Fibroblast of skin of scalp (primary cell): Measurements from ENCODE around the gene MLX. TPM values are rescaled to one million over a fixed set of nuclear protein-coding genes. Genes with fewer than 3 reads are reported as not detected.
A peak's percentile ranks its signal among the peaks of the same experiment; 100 is the strongest.

Experiments used
- DNase-seq: peaks from one replicate; pipeline ENCODE4 v3.0.0-alpha.2; 2013
- polyA plus RNA-seq, 2 experiments: library from polyadenylated mRNA; unstranded; fragments of 120-200 nt; gene quantifications; one replicate each; pipeline ENCODE4 v1.2.1, GENCODE V29; 2013; ENCODE audit not compliant: insufficient read length in 2 of 2

Gene MLX, protein sequence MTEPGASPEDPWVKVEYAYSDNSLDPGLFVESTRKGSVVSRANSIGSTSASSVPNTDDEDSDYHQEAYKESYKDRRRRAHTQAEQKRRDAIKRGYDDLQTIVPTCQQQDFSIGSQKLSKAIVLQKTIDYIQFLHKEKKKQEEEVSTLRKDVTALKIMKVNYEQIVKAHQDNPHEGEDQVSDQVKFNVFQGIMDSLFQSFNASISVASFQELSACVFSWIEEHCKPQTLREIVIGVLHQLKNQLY
- 43.1 TPM for polyA plus RNA-seq (2013, experiment 1 of 2; ENCODE audit: insufficient read length)
- 39.6 TPM for polyA plus RNA-seq (2013, experiment 2 of 2; ENCODE audit: insufficient read length)

DNA sequence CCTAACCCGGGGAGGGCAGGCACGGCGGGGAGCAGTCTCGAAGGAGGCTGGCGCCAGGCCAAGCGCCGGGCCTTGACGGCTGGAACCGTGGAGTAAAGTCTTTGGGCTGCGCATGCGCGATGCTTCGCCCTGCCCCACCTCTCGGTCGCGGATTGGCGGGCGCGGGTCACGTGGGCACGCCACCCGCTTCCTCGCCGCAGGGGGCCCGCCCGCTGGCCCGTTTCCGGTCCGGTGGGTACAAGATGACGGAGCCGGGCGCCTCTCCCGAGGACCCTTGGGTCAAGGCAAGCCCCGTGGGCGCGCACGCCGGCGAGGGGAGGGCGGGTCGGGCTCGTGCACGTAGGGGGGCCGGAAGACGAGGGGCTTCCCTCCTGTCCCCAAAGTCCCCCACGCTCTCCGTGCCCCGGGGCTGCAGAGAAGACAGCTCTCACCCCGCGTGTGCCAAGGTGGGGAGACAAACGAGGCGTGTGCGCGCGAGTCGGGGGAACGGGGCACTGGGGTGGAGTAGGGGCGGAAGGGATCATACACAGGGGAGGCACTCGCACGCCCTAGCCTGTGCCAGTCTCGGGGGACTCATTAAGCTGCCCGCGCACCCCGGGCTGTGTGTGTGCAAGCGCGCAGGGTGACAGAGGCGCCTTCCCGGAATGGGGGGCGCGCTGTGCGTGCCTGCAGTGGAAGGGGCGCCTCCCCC lies at the start of gene MLX:
MLX (plus strand) TSS at position 218 of the 691 bp plus-strand sequence; CDS start at position 243, 25 bp downstream.
- peak; percentile 93 for DNase-seq

GRCh38 chr17:42517516-42517915 lies 49.4 kb upstream of the MLX start:
- DNase-seq = peak; percentile 97

- DNase-seq = peak; percentile 98
Measured at GRCh38 chr17:42518046-42518754, 48.7 kb upstream of the MLX start.

DNA sequence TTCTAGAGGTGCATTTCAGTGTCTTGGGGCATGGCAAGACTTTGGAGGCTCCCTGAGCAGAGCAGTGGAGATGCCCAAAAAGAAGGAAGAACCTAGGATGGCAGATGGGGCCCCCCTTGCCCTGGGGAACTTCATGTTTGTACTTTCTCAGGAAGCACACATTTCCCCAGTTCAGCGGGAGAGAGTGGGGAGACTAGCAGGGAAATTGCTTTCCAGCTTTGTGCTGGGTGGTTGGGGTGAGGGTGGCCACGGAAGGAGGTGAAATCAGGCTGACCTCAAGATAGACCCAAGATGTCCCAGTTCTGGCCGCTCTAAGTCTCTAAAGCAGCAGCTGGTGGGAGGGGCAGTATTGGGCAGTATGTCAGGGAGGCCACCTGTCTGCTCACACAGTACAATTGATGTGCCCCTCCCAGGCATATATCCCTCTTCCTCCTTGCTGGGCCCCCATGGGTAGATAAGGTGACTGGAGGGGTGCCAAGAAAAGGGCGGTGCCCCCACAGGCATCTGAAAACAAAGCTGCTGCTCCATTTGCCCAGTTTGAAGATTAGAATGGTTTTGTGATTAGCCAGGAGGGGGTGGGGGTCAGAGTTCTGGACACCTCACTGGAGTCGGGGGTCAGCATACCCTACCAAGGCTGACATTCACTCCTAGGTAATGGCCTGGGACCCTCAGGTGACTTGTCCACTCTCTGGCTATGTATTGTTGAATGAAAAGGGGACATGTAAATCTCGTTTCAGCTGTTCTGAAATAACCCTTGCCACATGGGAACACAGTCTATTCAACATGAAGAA lies 48.0 kb upstream of the MLX start:
- peak; percentile 63 for DNase-seq

- peak; percentile 100 for DNase-seq
Measured at GRCh38 chr17:42519546-42520491, 47.1 kb upstream of the MLX start.

GRCh38 chr17:42520540-42520951 lies 46.4 kb upstream of the MLX start:
- no peak for DNase-seq

- DNase-seq = peak; percentile 54
Measured at GRCh38 chr17:42521036-42521435, 45.9 kb upstream of the MLX start.

- DNase-seq = peak; percentile 30
Measured at GRCh38 chr17:42521666-42522262, 45.1 kb upstream of the MLX start.

DNA sequence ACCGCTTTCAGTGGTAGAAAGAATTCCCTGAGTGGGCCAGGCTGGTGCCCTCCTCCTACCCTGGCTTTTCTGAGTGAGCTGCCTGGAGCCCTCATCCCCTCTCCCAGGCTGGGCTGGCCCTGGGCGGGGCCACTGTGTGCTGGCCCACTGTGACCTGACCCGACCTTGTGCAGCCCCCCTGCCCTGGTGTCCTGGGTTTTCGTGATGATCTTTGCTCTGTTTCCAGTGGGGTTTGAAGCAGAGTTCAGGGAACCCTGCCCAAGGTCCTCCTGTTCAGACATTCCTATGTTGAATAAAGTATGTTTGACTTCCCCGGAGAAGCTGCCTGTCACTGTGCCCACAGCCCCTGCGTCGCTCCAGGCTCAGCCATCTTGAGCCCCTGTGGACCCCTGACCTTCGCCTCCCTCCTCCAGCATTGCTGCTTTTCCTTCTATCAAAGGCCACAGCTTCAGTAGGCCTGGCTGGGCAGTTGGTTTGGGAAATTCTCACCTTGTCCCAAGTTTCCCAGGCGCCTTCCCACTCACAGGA lies 44.6 kb upstream of the MLX start:
- no peak for DNase-seq

- DNase-seq = no peak
Measured at GRCh38 chr17:42522798-42523278, 44.1 kb upstream of the MLX start.

DNA sequence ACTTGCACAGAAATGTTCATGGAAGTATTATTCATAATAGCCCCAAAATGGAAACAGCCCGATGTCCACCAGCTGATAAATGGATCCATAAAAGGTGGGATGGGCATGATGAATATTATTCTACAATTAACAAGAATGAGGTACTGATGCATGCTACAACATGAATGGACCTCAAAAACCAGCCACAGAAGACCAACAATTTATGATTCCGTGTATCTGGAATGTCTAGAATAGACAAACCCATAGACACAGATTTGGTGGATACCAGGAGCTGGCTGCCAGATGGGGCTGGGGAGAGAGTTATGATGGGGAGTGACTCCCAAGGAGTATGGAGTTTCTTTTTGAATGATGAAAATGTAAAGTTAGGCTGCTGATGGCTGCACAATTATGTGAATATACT lies 41.7 kb upstream of the MLX start:
- peak; percentile 92 for DNase-seq

- DNase-seq = peak; percentile 90
Measured at GRCh38 chr17:42526031-42526444, 40.9 kb upstream of the MLX start.

- no peak for DNase-seq
Measured at GRCh38 chr17:42527932-42528331, 39.0 kb upstream of the MLX start.

DNA sequence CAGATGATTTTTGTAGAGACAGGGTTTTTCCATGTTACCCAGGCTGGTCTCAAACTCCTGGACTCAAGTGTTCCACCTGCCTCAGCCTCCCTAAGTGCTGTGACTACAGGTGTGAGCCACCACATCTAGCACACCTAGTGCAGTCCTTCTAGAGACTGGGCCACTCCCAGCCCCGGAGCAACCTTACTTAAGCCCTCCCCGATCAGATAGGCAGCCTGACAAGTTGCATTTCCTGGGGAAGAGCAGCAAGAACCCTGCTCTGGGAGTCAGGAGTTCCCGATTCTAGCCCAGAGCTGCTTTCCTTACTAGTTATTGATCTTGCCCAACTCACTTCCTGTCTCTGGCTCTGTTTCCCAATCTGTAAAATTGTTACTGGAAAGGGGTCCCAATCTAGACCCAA lies 37.8 kb upstream of the MLX start:
- no peak for DNase-seq

GRCh38 chr17:42530952-42531454 lies 35.9 kb upstream of the MLX start:
- DNase-seq = no peak

GRCh38 chr17:42531455-42532354 lies 35.2 kb upstream of the MLX start:
- peak; percentile 57 for DNase-seq

- no peak for DNase-seq
Measured at GRCh38 chr17:42535155-42536047, 31.5 kb upstream of the MLX start.

- DNase-seq = peak; percentile 92
Measured at GRCh38 chr17:42536048-42536371, 30.9 kb upstream of the MLX start, which contains the start of gene NAGLU. Gene NAGLU, plus strand, starts transcription at chr17:42536241. Its CDS starts 32 bp downstream, at chr17:42536273.
